GM19395 (cell line): ENCODE results near the gene MED27.

Experiments
- ATAC-seq: cut with Tn5 transposase; IDR thresholded peaks from one replicate; pipeline ENCODE4 v1.9.1; 2021; ENCODE audit warnings: mild to moderate bottlenecking, moderate library complexity; ENCODE audit not compliant: unreplicated experiment

MED27 gene

GRCh38 chr9:131817073-131817472 is 262.6 kb downstream of the MED27 start:
- ATAC-seq: no peak

- ATAC-seq: no peak
Measured at GRCh38 chr9:131815970-131816873, 263.4 kb downstream of the MED27 start.

GRCh38 chr9:131814707-131815106 is 265.0 kb downstream of the MED27 start:
- ATAC-seq: no peak

- no peak for ATAC-seq
Measured at GRCh38 chr9:131813116-131813515, 266.6 kb downstream of the MED27 start.

GRCh38 chr9:131812116-131812790 is 267.4 kb downstream of the MED27 start:
- ATAC-seq: no peak

- no peak for ATAC-seq
Measured at GRCh38 chr9:131811405-131811804, 268.3 kb downstream of the MED27 start.

GRCh38 chr9:131810351-131811170 is 269.1 kb downstream of the MED27 start:
- no peak for ATAC-seq
